Adrenal gland (tissue), 5 donors: Measurements from ENCODE around the gene SEC14L5.

Source experiments
- CTCF ChIP-seq, 6 experiments: fragments of 450-650 bp in 4 of 6; fragments of 200-600 bp in 2 of 6; sonication (generic) in 1 of 6; IDR thresholded peaks; 1 replicate in 5 of 6; 2 replicates in 1 of 6; pipeline versions ENCODE4 v1.5.1 to v1.8.0; 2016 to 2021; ENCODE audit warnings: antibody characterized with exemption in 6 of 6, mild to moderate bottlenecking in 2 of 6, moderate library complexity in 1 of 6
- POLR2A ChIP-seq, 2 donors: fragments of 450-650 bp; IDR thresholded peaks; one replicate each; pipeline ENCODE4 v1.6.1; 2017; ENCODE audit warnings: antibody characterized with exemption in 2 of 2, mild to moderate bottlenecking in 2 of 2, moderate library complexity in 1 of 2
- donor health status: DM: no; HTN: no; CAD: no.

- no peak for TF ChIP-seq POLR2A (IDR thresholded peaks at IDR 0.05)
- TF ChIP-seq CTCF (IDR thresholded peaks at IDR 0.05), result peak in 3 of 6 experiments; percentile 9 to 25 (median 15)
These were observed 21.7 kb upstream of the SEC14L5 start for GRCh38 chr16:4936181-4936990.
